NCI-H2081 treated with DMSO at 0.1 percent for 48 hours (cell line): ENCODE data around the gene RNF26.

Experiments used
- DNase-seq: peaks from one replicate; lab custom pipeline; 2025; lab: John Stamatoyannopoulos, UW

RNF26 gene

DNA sequence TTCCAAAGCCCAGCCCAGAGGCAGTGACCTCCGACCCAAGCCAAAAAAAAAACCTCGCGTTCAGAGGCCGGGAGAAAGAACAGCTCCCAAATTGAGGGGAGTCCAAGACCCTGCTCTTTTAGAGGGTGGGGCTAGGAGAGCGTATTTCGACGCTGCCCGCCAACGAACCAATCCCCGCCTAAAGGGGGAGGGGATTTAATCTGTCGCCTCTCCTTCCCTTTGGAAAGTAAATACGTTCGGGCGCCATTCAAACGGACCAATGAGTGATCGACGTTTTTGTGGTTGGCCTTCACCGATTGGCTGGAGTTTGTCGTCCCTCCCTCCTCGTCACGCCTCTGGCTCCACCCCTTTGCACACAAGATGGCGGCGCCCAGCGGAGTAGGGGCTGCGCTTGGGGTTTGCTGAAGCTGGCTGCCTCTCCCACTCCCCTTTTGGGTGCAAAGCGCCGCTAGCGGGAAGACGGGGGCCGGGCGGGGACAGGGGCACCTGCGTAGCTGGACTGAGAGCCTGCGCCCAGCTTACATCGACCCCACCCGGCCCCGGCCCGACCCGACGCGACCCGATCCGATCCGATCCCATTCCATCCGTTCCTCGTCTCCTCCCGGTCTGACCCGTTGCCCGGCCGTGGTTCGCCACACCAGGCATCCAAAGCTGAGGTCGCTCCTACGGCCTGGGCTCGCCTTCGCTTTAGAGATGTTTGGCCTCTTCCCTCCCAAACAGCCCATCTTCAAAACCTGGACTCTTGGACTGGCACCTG lies at the start of gene RNF26:
Gene RNF26 (plus strand): TSS at position 354 of the 757 bp plus-strand sequence. CDS start 596 bp downstream, outside the sequence.
- DNase-seq = peak; percentile 96

DNA sequence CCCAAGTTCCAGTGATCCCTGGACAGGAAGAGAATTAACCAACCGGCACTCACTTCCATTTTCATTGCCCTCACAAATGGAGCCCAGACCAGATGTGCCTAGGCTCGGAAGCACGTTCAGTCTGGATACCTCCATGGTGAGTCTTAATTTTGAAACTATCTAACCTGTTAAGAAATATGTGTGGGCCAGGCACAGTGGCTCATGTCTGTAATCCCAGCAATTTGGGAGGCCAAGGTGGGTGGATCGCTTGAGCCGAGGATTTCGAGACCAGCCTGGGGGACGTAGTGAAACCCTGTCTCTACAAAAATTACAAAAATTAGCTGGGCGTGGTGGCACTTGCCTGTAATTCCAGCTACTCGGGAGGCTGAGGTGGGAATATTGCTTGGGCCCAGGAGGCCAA lies 48.9 kb upstream of the RNF26 start:
- no peak for DNase-seq

DNA sequence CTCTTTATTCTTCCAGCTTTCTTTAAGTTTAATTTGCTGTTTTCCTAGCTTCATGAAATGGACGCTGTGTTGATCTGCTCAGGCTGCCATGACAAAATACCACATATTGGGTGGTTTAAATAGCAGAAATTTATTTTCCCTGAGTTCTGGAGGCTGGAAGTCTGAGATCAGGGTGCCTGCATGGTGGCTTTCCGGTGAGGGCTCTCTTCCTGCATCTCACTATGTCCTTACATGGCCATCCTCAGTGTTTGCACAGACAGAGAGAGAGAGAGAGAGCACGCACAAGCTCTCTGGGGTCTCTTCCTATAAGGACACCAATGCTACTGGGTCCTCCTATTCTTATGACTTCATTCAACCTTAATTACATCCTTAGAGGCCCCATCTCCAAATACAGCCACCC lies 46.1 kb upstream of the RNF26 start:
- DNase-seq = no peak

DNA sequence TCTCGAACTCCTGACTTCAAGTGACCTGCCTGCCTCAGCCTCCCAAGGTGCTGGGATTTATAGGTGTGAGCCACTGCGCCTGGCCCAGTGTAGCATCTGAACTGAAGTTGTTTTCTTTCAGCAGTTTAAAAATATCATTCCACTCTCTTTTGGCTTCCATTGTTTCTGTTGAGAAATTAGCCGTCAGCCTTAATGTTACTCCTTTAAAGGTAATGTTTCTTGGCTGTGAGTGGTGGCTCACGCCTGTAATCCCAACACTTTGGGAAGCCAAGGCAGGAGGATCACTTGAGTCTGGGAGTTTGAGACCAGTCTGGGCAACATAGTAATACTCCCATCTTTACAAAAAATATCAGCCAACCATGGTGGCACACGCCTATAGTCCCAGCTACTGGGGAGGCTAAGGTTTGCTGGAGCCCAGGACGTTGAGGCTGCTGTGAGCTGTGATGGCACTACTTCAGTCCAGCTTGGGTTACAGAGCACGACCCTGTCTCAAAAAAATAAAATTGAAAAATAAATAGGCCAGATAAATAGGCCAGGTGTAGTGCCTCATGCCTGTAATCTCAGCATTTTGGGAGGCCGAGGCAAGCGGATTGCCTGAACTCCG lies 43.3 kb upstream of the RNF26 start:
- no peak for DNase-seq

DNA sequence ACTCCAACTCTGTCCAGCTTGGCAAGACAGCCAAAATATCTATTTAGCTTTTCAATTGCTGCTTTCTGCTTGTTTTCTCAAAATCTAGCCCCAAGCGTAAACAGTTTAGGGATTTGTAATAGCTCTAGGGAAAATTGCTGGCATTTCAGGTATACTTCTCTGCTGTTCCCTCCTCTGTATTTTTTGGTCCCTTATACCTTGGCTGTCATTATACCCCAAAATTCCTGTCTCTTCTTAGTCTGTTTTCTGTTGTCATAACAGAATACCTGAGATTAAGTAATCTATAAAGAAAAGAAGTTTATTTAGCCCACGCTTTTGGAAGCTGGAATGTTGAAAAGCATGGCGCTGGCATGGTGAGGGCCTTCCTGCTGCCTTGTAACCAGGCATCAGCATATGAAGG lies 40.9 kb upstream of the RNF26 start:
- no peak for DNase-seq

DNA sequence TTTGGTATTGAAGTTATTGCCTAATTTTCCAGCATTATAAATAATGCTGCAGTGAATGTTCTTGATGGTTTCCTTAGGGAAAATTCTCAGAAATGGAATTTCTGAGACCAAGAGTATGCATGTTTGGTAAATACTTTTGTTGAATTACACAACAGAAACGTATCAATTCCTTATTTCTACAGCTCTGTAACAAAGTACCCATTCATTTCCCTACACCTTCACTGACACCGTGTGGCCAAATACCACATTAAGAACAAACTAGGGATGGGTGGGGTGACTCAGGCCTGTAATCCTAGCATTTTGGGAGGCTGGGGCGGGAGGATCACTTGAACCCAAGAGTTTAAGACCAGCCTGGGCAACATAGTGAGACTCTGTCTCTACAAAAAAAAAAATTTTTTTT lies 39.1 kb upstream of the RNF26 start:
- DNase-seq = no peak

DNA sequence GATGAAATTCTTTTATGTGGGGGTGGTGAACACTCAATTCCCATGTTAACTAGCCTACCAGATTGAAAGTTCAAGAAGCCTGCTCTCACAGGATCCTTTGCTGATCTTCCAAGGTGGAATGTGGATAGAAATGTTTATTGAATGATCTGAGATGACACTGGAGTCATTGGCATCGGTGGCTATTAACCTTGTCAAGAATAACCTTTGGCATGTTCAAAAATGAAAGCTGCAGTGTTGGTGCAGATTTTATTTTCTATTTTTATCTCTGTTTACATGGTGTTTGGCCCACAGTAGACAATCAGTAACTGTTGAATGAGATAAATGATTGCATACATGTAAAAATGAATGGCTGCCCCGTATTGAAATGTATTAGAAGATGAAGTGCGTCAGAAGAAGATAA lies 36.4 kb upstream of the RNF26 start:
- DNase-seq = no peak

DNA sequence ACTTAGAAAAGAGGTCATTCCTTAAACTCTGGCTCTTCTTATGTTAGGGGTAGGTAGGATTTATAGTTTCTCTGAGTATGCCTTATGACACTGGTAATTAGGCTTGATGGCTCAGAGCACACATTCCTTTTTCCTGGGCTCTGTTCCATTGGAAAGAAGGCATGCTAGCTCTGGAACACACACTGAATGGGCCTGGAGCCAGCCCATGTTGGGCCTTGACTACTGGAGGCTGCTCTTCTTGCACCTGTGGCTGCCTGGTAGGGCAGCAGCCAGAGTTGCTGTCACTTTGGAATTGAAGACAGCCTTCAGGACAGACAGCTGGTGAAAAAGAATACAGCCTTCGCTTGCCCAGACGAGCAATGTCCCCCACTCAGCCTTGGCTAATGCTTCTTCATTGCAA lies 35.6 kb upstream of the RNF26 start:
- no peak for DNase-seq

DNA sequence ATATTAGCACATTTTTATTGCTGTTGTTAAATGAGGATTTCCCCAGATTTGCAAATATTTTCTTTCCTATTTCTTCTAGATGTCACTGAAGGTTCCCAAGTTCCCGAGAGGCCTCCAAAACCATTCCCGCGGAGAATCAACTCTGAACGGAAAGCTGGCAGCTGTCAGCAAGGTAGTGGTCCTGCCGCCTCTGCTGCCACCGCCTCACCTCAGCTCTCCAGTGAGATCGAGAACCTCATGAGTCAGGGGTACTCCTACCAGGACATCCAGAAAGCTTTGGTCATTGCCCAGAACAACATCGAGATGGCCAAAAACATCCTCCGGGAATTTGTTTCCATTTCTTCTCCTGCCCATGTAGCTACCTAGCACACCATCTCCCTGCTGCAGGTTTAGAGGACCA lies 34.9 kb upstream of the RNF26 start:
- no peak for DNase-seq

DNA sequence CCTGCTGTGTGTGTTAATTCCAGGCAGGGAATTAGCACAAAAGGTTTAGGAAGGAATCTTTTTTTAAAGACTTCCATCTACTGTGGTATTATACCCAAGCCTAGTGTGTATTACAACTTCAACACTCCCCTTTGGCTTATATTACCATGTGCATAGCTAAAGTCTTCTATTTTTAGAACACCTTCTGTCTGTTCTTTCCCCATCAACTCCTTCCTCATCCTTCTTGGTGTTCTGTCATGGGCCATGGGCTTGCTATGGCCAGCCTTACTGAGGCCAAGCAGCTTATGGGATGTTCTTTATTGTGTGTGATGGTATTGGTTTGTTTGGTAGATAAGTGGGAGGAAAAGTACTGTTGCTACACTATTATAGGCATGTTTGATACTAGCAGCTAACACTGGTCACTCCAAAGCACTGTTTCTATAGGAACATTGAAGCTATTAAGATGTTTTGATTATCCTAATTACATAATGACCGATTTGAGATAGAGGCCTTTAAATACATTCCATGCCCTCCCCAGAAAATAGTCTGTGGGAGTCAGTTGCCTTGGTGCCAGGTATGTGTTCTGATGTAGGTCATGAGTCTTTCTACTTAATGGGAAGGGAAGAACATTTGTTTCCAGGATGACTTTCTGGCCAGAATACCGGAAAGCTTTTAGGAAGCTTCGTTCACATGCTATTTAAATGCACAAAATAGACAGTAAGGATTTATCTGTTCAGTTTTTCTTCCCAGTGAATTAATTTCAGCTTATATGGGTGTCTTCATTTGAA lies 33.9 kb upstream of the RNF26 start:
- no peak for DNase-seq

DNA sequence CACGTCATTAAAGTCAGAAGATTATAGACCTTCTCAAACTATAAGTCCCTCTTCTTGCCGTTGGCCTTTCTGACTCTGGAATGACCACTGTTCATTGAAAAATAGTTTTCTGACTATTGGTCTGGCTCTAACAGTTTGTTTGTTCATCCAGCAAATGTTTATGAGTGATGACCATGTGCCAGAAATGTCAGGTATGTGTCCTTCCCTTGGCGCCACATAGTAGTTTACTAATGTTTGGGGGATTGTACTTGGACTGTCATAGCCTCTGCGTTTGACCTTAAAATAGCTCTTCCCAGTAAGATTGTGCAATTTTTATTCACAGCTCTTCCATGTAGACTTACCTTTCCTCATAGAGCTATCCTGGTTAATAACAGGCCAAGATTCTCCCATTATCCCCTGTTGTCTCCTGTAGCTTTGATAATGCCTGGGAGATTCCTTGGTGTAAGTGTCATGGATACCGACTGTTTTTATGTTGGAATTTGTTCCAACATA lies 31.1 kb upstream of the RNF26 start:
- no peak for DNase-seq

DNA sequence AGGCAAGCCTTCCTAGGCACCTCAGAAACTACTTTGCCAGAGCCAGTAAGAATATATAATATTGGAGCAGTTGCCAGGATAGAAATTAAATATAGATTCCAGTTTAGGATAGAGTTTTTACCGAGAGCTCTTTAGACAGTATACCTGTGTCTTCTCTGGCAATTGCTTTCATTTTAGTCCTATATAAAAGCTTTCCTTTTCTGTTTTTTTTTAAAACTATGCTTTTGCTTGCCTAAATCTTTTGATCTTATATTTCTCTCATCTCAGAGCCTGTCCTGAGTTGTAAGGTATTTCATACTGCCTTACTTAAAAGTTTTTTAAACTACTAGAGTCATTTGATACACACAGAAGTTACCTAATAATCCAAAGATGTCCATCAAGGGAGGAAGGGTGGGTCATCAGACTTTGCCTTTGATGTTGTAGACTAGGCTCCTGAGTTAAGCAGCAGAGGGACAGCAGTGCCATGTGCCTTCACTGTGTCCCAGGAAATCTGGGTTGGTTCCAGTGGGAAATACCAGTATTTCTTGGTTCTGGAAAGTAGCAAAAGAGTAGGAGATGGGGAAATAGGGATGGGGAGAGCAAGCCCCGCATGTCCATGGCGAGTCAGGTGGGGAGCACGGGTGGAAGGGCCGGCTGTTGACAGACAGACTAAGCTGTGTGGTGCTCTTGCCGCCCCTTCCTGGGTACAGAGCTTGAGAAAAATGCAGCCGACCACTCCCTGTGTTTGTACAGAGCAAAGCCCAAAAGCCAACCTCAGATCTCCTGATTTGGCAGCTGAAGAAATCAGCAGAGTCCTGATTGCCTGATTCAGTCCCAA lies 28.6 kb upstream of the RNF26 start:
- DNase-seq = no peak

DNA sequence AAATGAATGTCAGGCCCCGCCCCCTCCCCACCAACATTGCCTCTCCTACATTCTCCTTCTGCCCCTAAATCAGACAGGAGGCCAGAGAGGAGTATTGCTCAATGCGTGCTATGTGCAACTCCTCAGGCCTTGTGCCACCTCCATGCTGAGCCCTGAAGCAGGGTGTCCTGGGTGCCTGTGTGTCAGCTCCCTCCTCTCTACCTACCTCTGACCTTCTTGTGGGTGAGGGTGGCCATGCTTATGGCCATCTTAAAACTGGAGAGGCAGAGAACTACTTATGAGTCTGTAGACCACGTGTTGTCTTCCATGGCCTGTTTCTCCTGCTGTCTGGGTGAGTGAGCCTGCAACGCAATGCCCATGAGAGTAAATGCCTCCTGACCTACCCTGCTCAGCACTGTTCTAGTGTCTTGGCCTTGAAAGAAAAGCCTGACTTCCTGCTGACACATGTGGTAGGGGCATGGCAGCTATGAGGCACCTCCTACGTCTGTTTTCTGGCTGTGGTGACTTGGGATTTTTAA lies 27.9 kb upstream of the RNF26 start:
- DNase-seq = no peak

DNA sequence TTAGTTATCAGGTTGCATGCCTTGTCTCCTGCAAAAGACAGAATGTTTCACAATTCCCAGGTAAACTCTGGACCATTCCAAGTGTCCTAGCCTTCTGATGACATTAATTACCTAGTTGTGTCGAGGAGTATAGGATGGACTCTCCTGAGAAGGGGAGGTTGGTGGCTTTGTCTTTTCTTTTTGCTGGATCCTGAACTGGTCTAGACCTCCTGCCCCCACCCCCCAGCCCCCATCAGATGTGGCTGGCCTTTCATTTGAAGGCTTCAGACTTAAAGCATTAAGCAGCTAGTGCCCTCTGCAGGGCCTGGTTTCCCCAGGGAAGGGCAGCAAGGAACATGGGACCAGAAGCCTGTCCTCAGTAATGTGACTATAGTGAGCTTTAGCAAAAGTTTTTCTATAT lies 27.1 kb upstream of the RNF26 start:
- no peak for DNase-seq

DNA sequence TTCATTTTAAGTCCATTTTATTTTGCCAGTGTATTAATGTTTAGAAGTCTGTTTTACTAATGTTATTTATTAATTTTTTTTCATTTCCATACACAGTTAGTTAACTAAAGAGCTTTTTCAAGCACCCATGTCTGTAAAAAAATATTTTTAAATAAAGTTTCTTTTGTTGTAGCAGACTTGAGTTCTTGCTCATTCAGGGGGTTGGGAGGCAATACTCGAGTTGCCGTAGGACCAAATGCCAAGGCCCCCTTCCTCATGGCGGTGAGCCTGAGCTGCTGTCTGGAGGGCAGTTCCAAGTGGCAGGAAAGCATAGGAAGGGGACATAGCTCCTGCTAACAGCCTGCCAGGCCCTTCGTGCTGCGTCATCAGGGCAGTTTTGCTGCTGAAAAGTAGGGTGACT lies 26.4 kb upstream of the RNF26 start:
- no peak for DNase-seq

DNA sequence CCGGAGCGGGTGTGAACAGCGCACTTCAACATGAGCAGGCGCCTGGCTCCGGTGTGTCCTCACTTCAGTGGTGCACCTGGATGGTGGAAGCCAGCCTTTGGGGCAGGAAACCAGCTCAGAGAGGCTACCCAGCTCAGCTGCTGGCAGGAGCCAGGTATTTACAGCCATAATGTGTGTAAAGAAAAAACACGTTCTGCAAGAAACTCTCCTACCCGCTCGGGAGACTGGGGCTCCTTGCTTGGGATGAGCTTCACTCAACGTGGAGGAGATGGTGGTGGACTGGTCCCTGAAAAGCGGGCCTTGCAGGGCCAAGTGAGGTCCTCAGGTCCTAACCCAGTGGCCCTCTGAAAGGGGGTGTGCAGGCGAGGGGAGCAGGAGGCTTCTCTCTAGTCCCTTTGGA lies 24.9 kb upstream of the RNF26 start:
- DNase-seq = no peak

DNA sequence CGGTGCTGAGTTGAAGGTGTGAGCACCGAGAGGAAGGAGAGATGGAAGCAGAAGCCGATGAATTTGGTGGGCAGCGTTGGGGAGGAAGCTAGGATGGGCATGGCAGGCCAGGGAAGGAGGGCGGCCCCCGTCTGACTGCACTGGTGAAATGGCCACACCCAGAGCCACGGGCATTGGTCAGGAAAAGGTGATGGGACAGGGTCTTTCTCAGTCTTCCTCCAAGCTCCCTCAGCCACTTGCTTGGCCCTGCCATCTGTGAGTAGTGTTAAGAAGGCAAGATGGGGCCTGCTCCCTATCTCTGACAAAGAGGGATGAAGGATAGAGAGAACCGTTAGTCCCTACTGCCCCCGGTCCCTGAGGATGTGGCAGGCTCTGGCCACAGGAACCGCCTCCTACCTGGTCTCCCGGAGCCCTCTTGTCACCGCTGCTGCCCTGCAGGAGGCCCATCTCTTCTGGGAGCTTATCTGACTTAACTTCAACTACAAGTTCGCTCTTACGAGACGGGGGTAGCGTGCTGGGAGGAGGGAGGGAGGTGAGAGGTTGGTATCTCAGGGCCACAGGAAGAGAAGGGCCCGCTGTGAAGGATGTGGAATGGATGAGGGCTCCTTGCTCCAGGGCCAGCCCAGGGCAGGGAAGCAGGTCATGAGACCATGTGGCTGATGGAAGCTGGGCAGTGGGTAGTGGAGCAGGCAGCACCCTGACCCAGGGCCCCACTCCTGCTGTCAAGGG lies 24.2 kb upstream of the RNF26 start:
- DNase-seq = no peak

DNA sequence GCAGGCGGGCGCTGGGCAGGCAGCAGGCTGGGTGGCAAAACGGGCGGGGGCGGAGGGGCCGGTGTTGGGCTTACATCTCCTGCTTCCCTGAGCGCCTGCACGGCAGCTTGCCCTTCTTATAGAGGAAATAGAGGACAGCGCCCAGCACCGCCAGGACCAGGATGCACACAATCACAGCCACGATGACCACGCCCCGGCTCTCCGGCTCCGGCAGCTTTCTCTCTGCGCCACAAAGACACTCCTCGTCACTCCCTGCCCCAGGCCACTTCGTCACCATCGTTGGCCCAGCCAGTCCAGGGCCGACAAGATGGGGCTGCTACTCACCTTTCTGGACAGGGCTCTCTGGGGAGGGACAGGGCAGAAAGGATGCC lies 23.7 kb upstream of the RNF26 start:
- no peak for DNase-seq

DNA sequence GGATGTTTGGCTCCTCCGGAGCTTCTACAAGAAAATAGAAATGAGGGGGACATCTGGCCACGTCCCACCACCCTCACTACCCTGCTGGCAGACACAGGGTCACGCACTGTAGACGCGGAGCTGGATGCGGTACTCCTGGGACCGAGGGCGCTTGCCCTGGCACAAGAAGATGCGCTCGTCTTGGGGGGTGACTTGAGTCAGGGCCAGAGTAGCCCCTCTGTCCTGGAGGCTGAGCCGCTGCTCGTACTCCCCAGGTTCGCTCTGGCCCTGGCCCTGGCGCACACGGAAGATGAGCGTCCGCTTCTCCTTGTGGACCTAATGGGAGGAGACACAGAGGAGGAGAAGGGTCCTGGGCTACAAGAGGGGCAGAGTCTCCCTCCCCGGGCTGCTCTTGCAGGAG lies 19.6 kb upstream of the RNF26 start:
- DNase-seq = no peak

DNA sequence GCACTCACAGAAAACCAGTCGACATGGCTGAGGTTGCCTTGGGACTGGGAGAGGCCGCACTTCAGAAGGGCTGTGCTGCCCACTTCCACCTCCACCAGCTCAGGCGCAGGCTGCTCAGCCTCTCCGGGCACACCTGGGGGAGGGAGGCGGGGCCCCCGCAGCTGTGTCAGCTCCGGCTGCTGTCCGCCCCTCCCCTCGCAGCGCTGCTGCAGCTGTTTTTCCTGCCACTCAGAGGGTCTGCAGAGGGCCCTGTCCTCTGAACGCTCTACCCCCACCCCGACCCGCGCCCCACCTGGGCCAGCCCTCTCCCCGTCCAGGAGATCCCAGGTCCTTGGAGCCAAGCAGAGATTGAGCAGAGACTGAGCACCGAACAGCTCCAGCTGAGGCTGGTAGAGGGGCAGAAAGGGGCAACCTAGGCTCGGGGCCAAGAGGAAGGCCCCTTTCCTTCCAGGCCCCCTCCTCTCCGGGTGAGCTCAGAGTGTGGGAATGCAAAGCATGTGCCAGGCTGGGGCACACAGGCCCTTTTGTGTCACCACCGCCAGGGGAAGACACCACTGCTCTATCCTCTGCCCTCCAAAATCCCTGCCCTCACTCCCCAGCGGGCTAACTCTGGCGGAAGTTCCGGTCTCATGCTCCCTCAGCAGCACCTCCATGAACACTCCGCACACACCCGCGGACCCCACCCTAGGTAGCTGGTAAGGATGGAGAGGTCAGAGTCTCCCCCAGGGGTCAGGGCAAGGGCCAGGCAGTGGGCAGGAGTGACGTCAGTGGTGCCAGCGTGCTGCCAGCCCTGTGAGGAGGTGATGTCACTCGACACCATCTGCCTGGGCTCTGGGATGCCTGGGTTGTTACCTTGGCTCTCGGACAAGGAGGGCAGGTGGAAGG lies 19.0 kb upstream of the RNF26 start:
- no peak for DNase-seq
